Eye (tissue), 1 donor: ENCODE data around the gene ZNF292.
A peak's percentile ranks its signal among the peaks of the same experiment; 100 is the strongest.
"Not testable (repeated sequence)": the region's sequence is repeated elsewhere in the genome, so short reads cannot be mapped to it uniquely, and the experiment has no call there.

Source experiments
- DNase-seq: peaks from one replicate; pipeline ENCODE4 v3.0.0-alpha.2; 2015

ZNF292 gene

DNA sequence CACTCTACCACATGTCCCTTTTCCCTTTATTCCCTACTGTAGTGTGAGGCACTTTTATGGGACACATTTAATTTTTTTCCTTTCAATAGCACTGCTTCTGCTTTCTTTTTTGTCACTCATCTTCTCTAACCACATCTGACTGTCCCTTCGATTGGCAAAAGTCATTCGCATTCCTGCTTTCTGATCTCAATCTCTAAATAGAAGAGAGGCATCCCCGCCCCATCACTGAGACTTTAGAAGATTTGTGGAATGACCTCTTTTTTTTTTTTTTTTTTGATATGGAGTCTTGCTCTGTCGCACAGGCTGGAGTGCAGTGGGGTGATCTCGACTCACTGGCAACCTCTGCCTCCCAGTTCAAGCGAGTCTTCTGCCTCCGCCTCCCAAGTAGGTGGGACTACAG, 9.1 kb downstream of the ZNF292 start:
- DNase-seq: no peak

GRCh38 chr6:87165185-87165584, 9.8 kb downstream of the ZNF292 start:
- DNase-seq: no peak

DNA sequence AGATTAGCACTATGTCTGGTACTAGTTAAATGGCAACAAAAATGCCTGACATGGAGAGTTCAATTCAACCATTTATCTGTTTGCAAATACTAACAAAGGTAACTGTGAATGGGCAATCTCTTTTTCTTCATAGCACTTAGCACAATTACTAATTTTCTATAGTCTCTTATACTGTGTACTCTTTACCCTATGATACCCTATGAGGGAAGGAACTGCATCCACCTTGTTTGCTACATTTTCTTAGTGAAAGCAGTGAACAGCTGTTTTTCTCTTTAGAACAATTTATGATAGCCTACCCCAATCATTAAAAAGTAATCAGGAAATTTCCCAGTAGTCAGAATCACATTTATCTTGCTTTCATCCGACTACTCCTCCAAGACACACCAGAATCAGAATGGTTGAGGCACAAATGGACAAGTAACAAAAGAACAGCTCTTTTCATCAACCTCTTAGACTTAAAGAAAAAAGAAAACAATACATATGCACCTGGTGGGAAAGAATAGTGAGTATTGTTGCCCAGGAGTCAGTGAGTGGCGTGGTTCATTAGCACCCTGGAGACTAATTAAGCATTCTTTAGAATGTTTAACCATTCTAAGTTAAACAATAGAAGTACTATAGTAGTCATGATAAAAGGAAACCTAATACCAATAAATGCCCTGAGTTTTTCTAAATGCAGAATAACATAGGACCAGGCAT, 16.7 kb downstream of the ZNF292 start:
- DNase-seq: no peak

DNA sequence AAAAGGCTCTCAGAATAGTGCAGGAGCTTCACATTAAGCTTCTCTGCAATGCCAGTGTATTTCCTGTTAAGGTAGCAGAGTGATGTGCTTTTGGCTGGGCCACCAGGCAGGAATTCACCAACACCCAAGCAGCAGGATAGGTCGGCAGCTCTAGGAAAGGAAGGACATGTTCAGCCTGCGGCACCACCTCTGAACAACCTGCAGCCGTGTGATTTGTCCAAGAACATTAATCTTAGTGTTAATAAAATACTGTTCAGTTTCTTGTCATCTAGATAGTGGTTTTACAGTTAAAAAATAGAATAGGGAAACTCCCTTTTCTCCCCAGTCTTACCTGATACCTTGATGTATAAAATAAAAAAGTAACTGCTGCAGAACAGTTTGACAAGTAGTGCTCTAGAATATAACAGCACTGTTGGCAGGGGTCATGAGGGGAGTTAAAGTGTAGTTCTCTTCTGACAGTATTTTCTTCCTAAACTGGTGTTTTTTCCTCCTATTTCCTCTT, 18.8 kb downstream of the ZNF292 start:
- no peak for DNase-seq

- no peak for DNase-seq
Measured at GRCh38 chr6:87176493-87176892, 21.1 kb downstream of the ZNF292 start.

DNA sequence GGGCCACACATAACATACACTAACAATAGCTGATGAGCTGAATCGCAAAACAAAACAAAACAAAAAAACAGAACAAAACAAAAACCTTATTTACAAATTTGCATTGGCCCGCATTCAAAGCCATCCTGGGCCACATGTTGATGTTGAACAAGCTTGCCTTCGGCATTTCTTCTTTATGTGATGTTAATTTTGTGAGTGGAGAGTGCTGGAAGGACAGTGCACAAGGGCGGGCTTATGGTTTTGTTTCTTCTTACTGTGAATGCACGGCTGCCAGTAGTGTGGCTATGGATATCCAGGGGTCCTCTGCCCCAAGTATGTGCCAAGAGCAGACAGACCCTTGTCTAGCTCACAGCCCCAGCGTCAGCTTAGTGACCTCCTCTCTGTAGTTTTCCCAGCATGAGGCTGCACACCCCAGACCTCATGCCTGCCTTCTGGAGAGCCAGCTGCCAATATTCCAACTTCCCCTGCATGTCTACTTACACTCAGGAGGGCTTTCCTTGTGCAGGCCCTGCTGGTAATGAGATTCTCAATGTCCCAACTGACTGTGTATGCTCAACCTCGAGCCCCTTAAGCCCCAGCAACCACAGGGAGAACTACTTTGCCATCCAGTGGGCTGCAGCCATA, 24.9 kb downstream of the ZNF292 start:
- DNase-seq: no peak

GRCh38 chr6:87181903-87182302, 26.5 kb downstream of the ZNF292 start:
- no peak for DNase-seq

DNA sequence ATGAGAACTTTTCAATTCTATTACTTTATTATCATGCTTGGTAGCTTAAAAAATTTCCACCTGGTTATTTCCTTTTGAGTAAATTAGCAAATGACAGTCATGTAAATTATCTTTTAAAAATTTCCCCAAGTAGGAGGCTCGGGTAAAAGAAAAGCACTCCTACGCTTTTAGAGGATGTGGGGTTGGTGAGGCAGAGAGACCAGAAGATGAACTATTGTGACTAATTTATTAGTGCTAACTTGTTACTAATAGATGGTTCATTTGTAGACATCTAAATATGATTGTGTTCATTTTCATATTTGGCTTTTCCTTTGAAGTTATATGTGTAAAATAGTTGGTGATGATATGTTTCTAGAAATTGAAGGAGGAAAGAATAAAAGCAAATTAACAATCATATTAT, 27.0 kb downstream of the ZNF292 start:
- DNase-seq: no peak

DNA sequence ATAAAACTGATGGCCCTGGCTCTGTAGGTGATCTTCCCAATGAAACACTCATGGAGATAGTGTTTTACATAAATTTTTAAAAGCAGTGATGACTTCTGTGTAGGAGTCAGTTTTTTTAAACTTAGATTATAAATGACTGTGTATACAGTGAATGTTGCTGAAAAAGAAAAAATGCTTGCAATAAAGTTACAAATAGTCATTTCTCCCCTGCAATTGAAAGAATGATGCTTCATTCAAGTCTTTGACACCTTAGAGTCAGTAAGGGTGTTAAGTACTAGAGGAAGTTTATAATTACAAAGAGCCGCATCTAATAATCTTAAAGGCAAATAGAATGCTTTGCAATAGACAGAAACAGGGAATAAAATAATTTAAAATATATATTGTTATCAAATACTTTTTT, 27.6 kb downstream of the ZNF292 start:
- DNase-seq: no peak

DNA sequence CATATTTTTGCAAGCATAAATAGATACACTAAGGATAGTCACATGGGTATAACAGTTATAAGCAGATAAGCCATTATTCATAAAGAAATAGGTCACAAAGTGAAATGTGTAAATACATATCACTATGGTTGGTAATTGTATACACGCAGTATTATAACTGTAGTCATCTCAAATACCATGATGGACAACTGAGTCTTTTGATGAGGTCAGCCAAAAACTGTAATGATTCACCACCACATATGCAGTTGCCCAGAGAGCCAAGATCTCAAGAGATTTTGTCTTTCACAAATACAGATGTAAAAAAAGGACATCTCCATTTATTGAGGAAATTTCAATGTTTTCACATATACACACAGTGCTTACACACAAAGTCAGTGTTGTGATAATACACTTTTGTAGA, 28.3 kb downstream of the ZNF292 start:
- DNase-seq: no peak

DNA sequence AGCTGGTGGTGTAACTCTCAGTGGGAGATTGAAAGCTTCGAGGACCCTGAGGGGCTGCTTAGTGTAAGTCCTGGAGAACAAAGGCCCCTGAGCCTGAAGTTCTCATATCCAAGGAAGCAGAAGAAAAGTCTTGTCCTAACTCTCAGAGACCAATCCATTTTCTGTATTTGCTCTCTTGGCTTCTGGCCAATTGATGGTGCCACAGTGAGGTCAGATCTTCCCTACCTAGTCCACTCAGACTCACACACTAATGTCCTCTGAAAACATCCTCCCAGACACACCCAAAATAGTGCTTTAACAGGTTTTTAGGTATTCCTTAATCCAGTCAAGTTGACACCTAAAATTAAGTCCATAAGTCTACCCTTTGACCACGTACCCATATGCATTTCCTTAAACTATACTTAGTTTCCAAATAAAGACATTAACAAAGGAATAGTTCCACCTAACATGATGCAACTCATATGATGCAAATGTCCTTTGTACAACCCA, 29.4 kb downstream of the ZNF292 start:
- DNase-seq: no peak

DNA sequence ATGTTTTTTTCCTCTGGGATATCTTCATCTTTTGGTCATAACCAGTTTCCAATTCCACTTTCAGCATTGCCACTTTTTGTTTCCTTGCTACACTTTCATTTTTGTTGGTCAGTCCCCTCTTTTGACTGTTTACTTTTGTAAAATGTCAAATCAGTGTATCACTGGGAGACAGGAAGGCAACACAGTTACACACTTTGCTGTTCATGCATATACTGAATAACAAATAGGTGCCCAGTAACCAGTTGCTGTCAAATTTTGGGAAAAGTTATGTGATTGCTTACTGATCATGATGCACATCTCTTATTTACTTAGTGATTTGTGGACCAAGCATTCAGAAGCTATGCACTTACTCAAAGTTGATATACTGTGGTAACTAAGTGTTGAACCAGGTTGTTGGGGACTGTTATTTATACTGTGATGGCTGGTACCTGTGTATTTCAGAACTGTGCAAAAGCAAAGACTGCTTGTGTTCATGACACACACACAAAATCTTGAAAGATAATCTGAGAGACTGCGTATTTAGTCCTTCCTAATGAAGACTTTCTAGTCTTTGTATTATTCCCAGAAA, 41.0 kb downstream of the ZNF292 start:
- DNase-seq: no peak

GRCh38 chr6:87197547-87197946, 42.2 kb downstream of the ZNF292 start:
- DNase-seq: no peak

DNA sequence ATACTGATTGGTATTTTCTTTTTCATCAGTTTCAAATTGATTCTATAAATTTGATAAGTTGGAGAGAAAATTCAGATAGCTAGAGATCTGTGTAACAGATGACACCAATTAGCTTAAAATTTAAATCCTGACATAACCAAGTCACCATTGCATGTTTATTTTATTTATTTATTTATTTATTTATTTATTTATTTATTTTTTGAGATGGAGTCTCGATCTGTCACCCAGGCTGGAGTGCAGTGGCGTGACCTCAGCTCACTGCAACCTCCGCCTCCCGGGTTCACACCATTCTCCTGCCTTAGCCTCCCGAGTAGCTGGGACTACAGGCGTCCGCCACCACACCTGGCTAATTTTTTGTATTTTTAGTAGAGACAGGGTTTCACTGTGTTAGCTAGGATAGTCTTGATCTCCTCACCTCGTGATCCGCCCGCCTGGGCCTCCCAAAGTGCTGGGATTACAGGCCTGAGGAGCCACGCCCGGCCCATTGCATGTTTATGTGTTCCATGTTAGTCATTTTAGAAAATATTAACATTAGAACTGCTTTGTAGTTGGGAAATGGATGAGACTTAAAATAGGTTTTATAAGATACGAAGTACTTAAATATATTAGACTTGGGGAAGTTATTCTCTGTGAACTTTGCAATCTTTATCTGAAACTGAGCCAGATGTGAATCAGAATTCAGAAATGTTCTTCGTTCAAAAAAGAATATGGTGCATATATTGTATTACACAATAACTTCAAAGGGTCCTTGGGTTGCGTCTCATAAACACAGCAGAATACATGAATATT, 42.9 kb downstream of the ZNF292 start:
- DNase-seq: not testable (repeated sequence)

- DNase-seq: peak; percentile 59
Measured at GRCh38 chr6:87199787-87200186, 44.4 kb downstream of the ZNF292 start.

DNA sequence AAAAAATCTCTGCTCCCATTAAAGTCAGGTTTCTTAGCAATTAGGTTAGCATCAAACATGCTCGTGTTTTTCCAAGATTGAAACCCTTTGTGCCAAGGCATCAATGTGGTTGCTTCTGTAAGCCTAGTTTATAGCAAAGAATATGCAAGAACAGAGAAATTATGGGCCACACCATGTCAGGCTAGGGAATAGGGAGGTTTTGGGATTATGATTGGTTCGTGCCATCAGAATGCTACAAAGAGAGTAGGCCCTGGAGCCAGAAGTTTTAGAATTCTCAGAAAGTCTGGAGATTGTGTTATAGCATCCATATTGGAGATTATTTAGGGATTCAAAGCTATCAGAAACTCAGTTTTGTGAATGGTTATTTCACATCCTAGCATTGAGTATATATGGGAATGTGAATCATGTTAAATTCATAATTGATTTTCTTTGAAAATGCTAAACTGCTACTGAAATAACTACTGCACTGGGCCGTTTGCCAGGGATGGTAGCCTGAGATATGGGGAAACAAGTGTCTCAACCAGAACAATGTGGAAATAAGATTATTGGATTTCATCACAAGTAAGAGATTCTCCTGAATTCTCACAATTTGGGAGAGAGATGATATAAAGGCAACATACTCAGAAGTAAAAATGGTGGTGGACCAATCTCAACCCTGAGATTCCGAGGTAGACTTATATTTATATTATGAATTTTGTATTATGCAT, 45.3 kb downstream of the ZNF292 start:
- no peak for DNase-seq

DNA sequence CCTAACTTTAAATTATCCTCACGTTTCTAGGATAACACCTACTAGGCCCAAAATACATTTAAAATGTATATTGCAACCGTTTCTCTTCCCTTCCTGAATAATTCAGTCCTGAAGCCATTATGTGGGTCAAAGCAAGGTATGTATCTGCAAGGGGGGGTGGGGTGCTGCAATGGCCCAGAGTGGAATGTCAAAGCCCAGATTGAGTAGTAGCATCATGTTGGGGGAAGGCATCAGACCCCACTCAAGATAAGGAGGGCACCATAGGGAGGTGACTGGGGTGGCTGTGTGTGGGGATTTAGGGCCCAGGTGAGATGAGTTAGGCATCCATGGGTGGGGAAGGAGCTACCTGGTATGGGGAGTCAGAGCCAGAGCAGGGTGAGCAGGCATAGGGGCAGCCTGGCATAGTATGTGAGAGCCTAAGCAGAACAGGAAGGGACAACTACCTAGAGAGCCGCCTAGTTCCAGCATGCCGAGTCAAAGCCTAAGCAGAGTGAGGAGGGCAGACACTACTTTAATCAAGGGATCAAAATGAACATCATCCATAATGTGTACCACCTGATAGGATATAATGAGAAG, 48.2 kb downstream of the ZNF292 start:
- no peak for DNase-seq

GRCh38 chr6:87209812-87210211, 54.4 kb downstream of the ZNF292 start:
- no peak for DNase-seq

GRCh38 chr6:87210979-87211378, 55.6 kb downstream of the ZNF292 start:
- no peak for DNase-seq

GRCh38 chr6:87212596-87212995, 57.2 kb downstream of the ZNF292 start:
- no peak for DNase-seq

- no peak for DNase-seq
Measured at GRCh38 chr6:87213364-87213763, 58.0 kb downstream of the ZNF292 start.

DNA sequence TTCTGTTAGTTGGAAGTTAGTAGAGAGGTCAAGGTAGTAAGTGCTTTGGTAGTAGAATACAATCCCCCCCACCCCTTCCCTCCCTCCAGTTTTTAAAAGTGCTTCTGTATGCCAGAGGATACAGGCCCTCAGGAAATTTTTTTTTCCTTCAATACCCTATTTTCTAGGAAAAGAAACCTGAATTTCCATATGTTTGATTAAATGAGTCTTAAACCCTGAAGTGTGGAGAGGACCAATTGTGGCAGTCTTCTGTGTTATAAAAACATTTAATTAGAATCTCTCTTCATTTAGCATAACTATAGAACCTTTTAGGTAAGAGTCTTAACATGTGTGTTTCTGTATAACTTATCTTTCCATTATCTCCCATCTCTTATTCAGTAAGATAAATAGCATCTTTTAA, 59.5 kb downstream of the ZNF292 start:
- no peak for DNase-seq
